GM12873 (cell line): ENCODE measurements around the gene PIGX.

Source experiments
- TF ChIP-seq, protein P1 (sequence below): IDR thresholded peaks from 2 replicates; pipeline ENCODE4 v1.5.1; 2012; ENCODE audit warnings: low read depth, mild to moderate bottlenecking, moderate library complexity, low read length, control low read depth; ENCODE audit not compliant: insufficient read depth; ENCODE audit errors: missing control alignments

The PIGX gene

GRCh38 chr3:196782511-196782910, 70.3 kb downstream of the PIGX start:
- TF ChIP-seq, protein P1, sequence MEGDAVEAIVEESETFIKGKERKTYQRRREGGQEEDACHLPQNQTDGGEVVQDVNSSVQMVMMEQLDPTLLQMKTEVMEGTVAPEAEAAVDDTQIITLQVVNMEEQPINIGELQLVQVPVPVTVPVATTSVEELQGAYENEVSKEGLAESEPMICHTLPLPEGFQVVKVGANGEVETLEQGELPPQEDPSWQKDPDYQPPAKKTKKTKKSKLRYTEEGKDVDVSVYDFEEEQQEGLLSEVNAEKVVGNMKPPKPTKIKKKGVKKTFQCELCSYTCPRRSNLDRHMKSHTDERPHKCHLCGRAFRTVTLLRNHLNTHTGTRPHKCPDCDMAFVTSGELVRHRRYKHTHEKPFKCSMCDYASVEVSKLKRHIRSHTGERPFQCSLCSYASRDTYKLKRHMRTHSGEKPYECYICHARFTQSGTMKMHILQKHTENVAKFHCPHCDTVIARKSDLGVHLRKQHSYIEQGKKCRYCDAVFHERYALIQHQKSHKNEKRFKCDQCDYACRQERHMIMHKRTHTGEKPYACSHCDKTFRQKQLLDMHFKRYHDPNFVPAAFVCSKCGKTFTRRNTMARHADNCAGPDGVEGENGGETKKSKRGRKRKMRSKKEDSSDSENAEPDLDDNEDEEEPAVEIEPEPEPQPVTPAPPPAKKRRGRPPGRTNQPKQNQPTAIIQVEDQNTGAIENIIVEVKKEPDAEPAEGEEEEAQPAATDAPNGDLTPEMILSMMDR, result no peak
